ENCODE measurements around the gene BTG1. TPM values are rescaled to one million over a fixed set of nuclear protein-coding genes. Genes with fewer than 3 reads are reported as not detected.

The BTG1 gene
- total and polyA plus RNA-seq, 2 of the 4 experiments (the other 2 are of a cell fraction), result 3.8 to 33.5 TPM

- TF ChIP-seq USF2 (IDR thresholded peaks at IDR 0.05; ENCODE audit: low read depth, low read length) (no peak), MXI1 (IDR thresholded peaks at IDR 0.05; ENCODE audit: borderline replicate concordance, low read depth, low read length) (no peak)
Observed at GRCh38 chr12:92136965-92137721, 8.5 kb downstream of the BTG1 start (continued).
